HG03439 (cell line): ENCODE data around the gene SIRPB1.
"Not testable (repeated sequence)": the region's sequence is repeated elsewhere in the genome, so short reads cannot be mapped to it uniquely, and the experiment has no call there.

ENCODE experiments used
- ATAC-seq: cut with Tn5 transposase; IDR thresholded peaks from one replicate; pipeline ENCODE4 v1.9.1; 2021; ENCODE audit warnings: mild to moderate bottlenecking, moderate library complexity; ENCODE audit not compliant: unreplicated experiment

SIRPB1 gene

GRCh38 chr20:1600736-1601135, 19.1 kb downstream of the SIRPB1 start:
- no peak for ATAC-seq

- no peak for ATAC-seq
These were observed 24.5 kb downstream of the SIRPB1 start for GRCh38 chr20:1595333-1595732.

GRCh38 chr20:1588533-1589460, 31.0 kb downstream of the SIRPB1 start:
- ATAC-seq = no peak

GRCh38 chr20:1587781-1588532, 31.9 kb downstream of the SIRPB1 start:
- ATAC-seq = no peak

GRCh38 chr20:1579488-1579887, 40.3 kb downstream of the SIRPB1 start:
- ATAC-seq = no peak

GRCh38 chr20:1577906-1578305, 41.9 kb downstream of the SIRPB1 start:
- ATAC-seq = no peak

- not testable (repeated sequence) for ATAC-seq
These were observed 42.5 kb downstream of the SIRPB1 start for GRCh38 chr20:1577313-1577712.

GRCh38 chr20:1576641-1577040, 43.2 kb downstream of the SIRPB1 start:
- ATAC-seq = no peak

GRCh38 chr20:1576003-1576402, 43.8 kb downstream of the SIRPB1 start:
- not testable (repeated sequence) for ATAC-seq

- not testable (repeated sequence) for ATAC-seq
These were observed 48.2 kb downstream of the SIRPB1 start for GRCh38 chr20:1571583-1571982.
